Ectodermal cell (in vitro differentiated cells): ENCODE measurements around the gene TCFL5.

ENCODE experiments used
- H3K27ac ChIP-seq: 2 replicates; pipeline ENCODE4 v1.7.0; 2013; ENCODE audit warnings: mild to moderate bottlenecking, low read depth, low read length; ENCODE audit not compliant: insufficient read depth, poor library complexity, severe bottlenecking
- H3K27me3 ChIP-seq: 2 replicates; pipeline ENCODE4 v1.7.0; 2013; ENCODE audit warnings: mild to moderate bottlenecking, low read length; ENCODE audit not compliant: insufficient read depth, control insufficient read depth, poor library complexity, severe bottlenecking
- H3K36me3 ChIP-seq: one replicate; pipeline ENCODE4 v1.7.0; 2013; ENCODE audit warnings: low read length; ENCODE audit not compliant: control insufficient read depth, insufficient read depth
- H3K4me1 ChIP-seq: one replicate; pipeline ENCODE4 v1.7.0; 2013; ENCODE audit warnings: low read length; ENCODE audit not compliant: control insufficient read depth, insufficient read depth
- H3K4me3 ChIP-seq: 2 replicates; pipeline ENCODE4 v1.7.0; 2013; ENCODE audit warnings: low read depth, low read length, control low read depth; ENCODE audit not compliant: insufficient read depth
- H3K9me3 ChIP-seq: 2 replicates; pipeline ENCODE4 v1.7.0; 2013; ENCODE audit warnings: mild to moderate bottlenecking, low read length, moderate library complexity; ENCODE audit not compliant: control insufficient read depth
- WGBS, 2 experiments: methylation state at CpG; one replicate each; pipeline ENCODE4 v1.1.7; 2013; ENCODE audit warnings: missing lambda C conversion rate in 2 of 2; 5-methylcytosine and 5-hydroxymethylcytosine counted together

Gene TCFL5

GRCh38 chr20:62802026-62802712 is 59.5 kb downstream of the TCFL5 start:
- Histone ChIP-seq H3K27me3 (peaks cover 14% of the 10 kb centered on the region), H3K4me3 (no peak overlapping the region), H3K36me3 (peaks cover 20% of the 10 kb centered on the region), H3K4me1 (peaks cover 14% of the 10 kb centered on the region), H3K9me3 (no peaks in the 10 kb centered on the region), H3K27ac (no peak overlapping the region)
- 92 to 94% methylated on average over 22 of the region's 22 CpGs for WGBS, 2 experiments

- no peak overlapping the region for H3K4me3 ChIP-seq
- peaks cover 14% of the 10 kb centered on the region for H3K27me3 ChIP-seq
- peaks cover 16% of the 10 kb centered on the region for H3K4me1 ChIP-seq
- WGBS, 2 experiments = 93 to 94% methylated on average over 15 of the region's 15 CpGs
- peaks cover 20% of the 10 kb centered on the region for H3K36me3 ChIP-seq
- H3K9me3 ChIP-seq = no peaks in the 10 kb centered on the region
- no peak overlapping the region for H3K27ac ChIP-seq
Measured at GRCh38 chr20:62801284-62802010, 60.2 kb downstream of the TCFL5 start.

GRCh38 chr20:62800314-62801259 is 61.0 kb downstream of the TCFL5 start:
- no peak overlapping the region for H3K4me3 ChIP-seq
- H3K9me3 ChIP-seq = no peaks in the 10 kb centered on the region
- H3K27ac ChIP-seq = no peak overlapping the region
- H3K36me3 ChIP-seq = peaks cover 20% of the 10 kb centered on the region
- 90 to 92% methylated on average over 26 of the region's 26 CpGs for WGBS, 2 experiments
- peaks cover 20% of the 10 kb centered on the region for H3K27me3 ChIP-seq
- peaks cover 7% of the 10 kb centered on the region for H3K4me1 ChIP-seq

DNA sequence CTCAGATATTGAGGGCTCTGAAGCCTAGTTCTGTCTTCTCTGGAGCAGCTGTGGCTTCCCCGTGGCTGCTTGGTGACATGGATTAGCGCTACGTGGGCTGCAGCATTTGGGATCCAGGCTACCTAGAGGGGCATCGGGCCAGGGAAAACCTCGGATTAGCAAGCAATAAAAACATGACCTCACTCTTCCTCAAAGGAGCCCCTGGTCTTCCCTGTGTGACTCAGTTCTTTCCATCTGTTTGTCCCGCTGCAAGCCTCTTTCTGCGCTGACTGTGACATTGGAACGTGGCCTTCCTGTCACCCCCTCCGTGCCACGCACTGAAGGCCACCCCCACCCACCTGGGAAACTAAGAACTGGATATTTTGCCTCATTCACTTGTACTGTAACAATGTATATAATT is 61.7 kb downstream of the TCFL5 start:
- peaks cover 6% of the 10 kb centered on the region for H3K4me1 ChIP-seq
- H3K27me3 ChIP-seq = peaks cover 27% of the 10 kb centered on the region
- H3K36me3 ChIP-seq = peaks cover 20% of the 10 kb centered on the region
- 95 to 96% methylated on average over 10 of the region's 10 CpGs for WGBS, 2 experiments
- H3K9me3 ChIP-seq = no peaks in the 10 kb centered on the region
- H3K4me3 ChIP-seq = no peak overlapping the region
- H3K27ac ChIP-seq = no peak overlapping the region

DNA sequence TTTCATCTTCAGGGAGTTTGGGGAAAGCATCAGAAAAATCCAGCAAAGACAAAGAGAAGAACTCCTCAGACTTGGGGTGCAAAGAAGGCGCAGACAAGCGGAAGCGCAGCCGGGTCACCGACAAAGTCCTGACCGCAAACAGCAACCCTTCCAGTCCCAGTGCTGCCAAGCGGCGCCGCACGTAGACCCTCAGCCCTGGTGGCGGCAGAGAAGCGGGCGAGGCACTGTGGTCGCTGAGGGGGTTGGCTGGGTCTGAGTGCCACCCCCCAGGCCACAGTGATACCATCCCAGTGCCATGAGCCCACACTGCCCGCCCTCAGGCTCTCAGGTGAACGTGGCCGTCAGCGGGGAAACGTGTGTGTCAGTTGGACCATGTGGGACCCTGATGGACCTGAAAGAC is 62.2 kb downstream of the TCFL5 start:
- 97% methylated on average over 19 of the region's 19 CpGs for WGBS, 2 experiments

GRCh38 chr20:62799036-62799435 is 62.6 kb downstream of the TCFL5 start:
- 93 to 95% methylated on average over 8 of the region's 8 CpGs for WGBS, 2 experiments
- H3K9me3 ChIP-seq = no peaks in the 10 kb centered on the region
- peaks cover 6% of the 10 kb centered on the region for H3K4me1 ChIP-seq
- peaks cover 20% of the 10 kb centered on the region for H3K36me3 ChIP-seq
- H3K27ac ChIP-seq = no peak overlapping the region
- peaks cover 30% of the 10 kb centered on the region for H3K27me3 ChIP-seq
- no peak overlapping the region for H3K4me3 ChIP-seq

More for the DNA sequence above, 62.2 kb downstream of the TCFL5 start:
- peaks cover 32% of the 10 kb centered on the region for H3K27me3 ChIP-seq
- H3K4me3 ChIP-seq = no peak overlapping the region
- H3K27ac ChIP-seq = no peak overlapping the region
- peaks cover 20% of the 10 kb centered on the region for H3K36me3 ChIP-seq
- H3K9me3 ChIP-seq = no peaks in the 10 kb centered on the region
- H3K4me1 ChIP-seq = peaks cover 6% of the 10 kb centered on the region

GRCh38 chr20:62797671-62798532 is 63.7 kb downstream of the TCFL5 start:
- Histone ChIP-seq H3K9me3 (no peaks in the 10 kb centered on the region), H3K27ac (no peak overlapping the region), H3K4me3 (no peak overlapping the region), H3K4me1 (peaks cover 11% of the 10 kb centered on the region), H3K36me3 (peaks cover 20% of the 10 kb centered on the region), H3K27me3 (peaks cover 31% of the 10 kb centered on the region)
- 91% methylated on average over 26 of the region's 26 CpGs for WGBS, 2 experiments

GRCh38 chr20:62796699-62797491 is 64.7 kb downstream of the TCFL5 start:
- H3K4me1 ChIP-seq = peaks cover 11% of the 10 kb centered on the region
- no peak overlapping the region for H3K27ac ChIP-seq
- 26 to 27% methylated on average over 40 of the region's 53 CpGs for WGBS, 2 experiments
- H3K9me3 ChIP-seq = no peaks in the 10 kb centered on the region
- H3K36me3 ChIP-seq = peaks cover 20% of the 10 kb centered on the region
- peak overlapping the region; percentile 62 for H3K4me3 ChIP-seq
- peaks cover 35% of the 10 kb centered on the region for H3K27me3 ChIP-seq
